Ovary (tissue), 3 donors: ENCODE results near the gene USP47.

Experiments
- EP300 ChIP-seq: sonication (generic); formaldehyde crosslinking; IDR thresholded peaks from one replicate; pipeline ENCODE4 v1.6.1; 2017; ENCODE audit warnings: antibody characterized with exemption
- POLR2A ChIP-seq: fragments of 450-650 bp; IDR thresholded peaks from one replicate; pipeline ENCODE4 v1.6.1; 2017; ENCODE audit warnings: antibody characterized with exemption, mild to moderate bottlenecking, moderate library complexity
- TF ChIP-seq, protein P1 (sequence below), 3 donors: fragments of 450-650 bp in 2 of 3; fragments of 200-600 bp in 1 of 3; IDR thresholded peaks; one replicate each; pipeline versions ENCODE4 v1.5.1 to v1.8.0; 2016 to 2022; ENCODE audit warnings: antibody characterized with exemption in 3 of 3, mild to moderate bottlenecking in 1 of 3
- donor health status: DM: no; HTN: no; CAD: no.

GRCh38 chr11:11806586-11806985 lies 35.2 kb upstream of the USP47 start:
- TF ChIP-seq, protein P1, sequence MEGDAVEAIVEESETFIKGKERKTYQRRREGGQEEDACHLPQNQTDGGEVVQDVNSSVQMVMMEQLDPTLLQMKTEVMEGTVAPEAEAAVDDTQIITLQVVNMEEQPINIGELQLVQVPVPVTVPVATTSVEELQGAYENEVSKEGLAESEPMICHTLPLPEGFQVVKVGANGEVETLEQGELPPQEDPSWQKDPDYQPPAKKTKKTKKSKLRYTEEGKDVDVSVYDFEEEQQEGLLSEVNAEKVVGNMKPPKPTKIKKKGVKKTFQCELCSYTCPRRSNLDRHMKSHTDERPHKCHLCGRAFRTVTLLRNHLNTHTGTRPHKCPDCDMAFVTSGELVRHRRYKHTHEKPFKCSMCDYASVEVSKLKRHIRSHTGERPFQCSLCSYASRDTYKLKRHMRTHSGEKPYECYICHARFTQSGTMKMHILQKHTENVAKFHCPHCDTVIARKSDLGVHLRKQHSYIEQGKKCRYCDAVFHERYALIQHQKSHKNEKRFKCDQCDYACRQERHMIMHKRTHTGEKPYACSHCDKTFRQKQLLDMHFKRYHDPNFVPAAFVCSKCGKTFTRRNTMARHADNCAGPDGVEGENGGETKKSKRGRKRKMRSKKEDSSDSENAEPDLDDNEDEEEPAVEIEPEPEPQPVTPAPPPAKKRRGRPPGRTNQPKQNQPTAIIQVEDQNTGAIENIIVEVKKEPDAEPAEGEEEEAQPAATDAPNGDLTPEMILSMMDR (IDR thresholded peaks at IDR 0.05): no peak
- TF ChIP-seq POLR2A: no peak
- no peak for TF ChIP-seq EP300
